DOHH2 (cell line): ENCODE measurements around the gene PIK3R3.

Experiments
- EZH2phosphoT487 ChIP-seq: fragments of 200-600 bp; sonication (generic); IDR thresholded peaks from 2 replicates; pipeline ENCODE4 v1.6.1; 2017; ENCODE audit warnings: borderline replicate concordance, mild to moderate bottlenecking, antibody characterized with exemption, low read length, moderate library complexity, mixed read lengths
- TF ChIP-seq, protein P1 (sequence below): fragments of 200-600 bp; sonication (generic); IDR thresholded peaks from one replicate; pipeline ENCODE4 v1.5.1; 2014; ENCODE audit warnings: antibody characterized with exemption, mild to moderate bottlenecking, low read depth, low read length; ENCODE audit not compliant: poor library complexity, severe bottlenecking

GRCh38 chr1:46062651-46063319 is 69.6 kb downstream of the PIK3R3 start:
- TF ChIP-seq, protein P1, sequence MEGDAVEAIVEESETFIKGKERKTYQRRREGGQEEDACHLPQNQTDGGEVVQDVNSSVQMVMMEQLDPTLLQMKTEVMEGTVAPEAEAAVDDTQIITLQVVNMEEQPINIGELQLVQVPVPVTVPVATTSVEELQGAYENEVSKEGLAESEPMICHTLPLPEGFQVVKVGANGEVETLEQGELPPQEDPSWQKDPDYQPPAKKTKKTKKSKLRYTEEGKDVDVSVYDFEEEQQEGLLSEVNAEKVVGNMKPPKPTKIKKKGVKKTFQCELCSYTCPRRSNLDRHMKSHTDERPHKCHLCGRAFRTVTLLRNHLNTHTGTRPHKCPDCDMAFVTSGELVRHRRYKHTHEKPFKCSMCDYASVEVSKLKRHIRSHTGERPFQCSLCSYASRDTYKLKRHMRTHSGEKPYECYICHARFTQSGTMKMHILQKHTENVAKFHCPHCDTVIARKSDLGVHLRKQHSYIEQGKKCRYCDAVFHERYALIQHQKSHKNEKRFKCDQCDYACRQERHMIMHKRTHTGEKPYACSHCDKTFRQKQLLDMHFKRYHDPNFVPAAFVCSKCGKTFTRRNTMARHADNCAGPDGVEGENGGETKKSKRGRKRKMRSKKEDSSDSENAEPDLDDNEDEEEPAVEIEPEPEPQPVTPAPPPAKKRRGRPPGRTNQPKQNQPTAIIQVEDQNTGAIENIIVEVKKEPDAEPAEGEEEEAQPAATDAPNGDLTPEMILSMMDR: no peak
- no peak for TF ChIP-seq EZH2phosphoT487
